Kidney epithelial cell (primary cell): ENCODE data around the gene ME1. TPM values are rescaled to one million over a fixed set of nuclear protein-coding genes. Genes with fewer than 3 reads are reported as not detected.

Experiments
- DNase-seq: peaks from one replicate; pipeline ENCODE4 v3.0.0-alpha.2; 2010; ENCODE audit warnings: low read depth
- H3K27me3 ChIP-seq: 2 replicates; pipeline ENCODE4 v1.6.0; 2011; ENCODE audit warnings: low read length; ENCODE audit not compliant: control insufficient read depth, insufficient read depth
- H3K36me3 ChIP-seq: 2 replicates; pipeline ENCODE4 v1.5.1; 2011; ENCODE audit warnings: low read length; ENCODE audit not compliant: control insufficient read depth, insufficient read depth
- H3K4me3 ChIP-seq: 2 replicates; pipeline ENCODE4 v1.5.1; 2011; ENCODE audit warnings: low read depth, mild to moderate bottlenecking, control low read depth, low read length
- total RNA-seq: library from RNA; depleted of rRNA; stranded (reverse); fragments of >200 nt; gene quantifications from 2 replicates; pipeline ENCODE4 v1.2.3, GENCODE V29; 2015
- TF ChIP-seq, protein P1 (sequence below): IDR thresholded peaks from 2 replicates; pipeline ENCODE4 v1.5.1; 2011; ENCODE audit warnings: mild to moderate bottlenecking, moderate library complexity, low read length, control low read depth, inconsistent platforms; ENCODE audit not compliant: insufficient read depth, poor library complexity, severe bottlenecking

ME1 gene
- total RNA-seq, 1 donor from 2014 or later, result 13.8 TPM

DNA sequence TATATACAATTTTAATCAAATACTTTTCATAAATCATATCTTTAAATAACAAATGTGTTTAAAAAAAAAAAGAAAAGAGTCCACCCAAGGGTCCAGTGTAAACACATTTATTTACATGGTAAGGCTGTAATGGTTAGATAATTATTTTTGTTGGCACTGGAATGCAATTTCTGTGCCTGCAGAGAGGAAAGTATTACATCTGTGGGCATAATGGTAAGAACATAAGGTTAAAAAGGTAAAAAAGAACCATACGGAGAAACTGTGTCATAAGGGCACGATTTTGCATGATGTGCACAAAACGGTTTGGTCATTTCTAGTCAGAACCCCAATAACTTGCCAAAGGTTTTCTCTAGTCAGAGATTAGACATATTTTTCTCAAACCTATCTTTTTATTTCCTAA, 183.4 kb downstream of the ME1 start:
- no peak for DNase-seq
- TF ChIP-seq, protein P1, sequence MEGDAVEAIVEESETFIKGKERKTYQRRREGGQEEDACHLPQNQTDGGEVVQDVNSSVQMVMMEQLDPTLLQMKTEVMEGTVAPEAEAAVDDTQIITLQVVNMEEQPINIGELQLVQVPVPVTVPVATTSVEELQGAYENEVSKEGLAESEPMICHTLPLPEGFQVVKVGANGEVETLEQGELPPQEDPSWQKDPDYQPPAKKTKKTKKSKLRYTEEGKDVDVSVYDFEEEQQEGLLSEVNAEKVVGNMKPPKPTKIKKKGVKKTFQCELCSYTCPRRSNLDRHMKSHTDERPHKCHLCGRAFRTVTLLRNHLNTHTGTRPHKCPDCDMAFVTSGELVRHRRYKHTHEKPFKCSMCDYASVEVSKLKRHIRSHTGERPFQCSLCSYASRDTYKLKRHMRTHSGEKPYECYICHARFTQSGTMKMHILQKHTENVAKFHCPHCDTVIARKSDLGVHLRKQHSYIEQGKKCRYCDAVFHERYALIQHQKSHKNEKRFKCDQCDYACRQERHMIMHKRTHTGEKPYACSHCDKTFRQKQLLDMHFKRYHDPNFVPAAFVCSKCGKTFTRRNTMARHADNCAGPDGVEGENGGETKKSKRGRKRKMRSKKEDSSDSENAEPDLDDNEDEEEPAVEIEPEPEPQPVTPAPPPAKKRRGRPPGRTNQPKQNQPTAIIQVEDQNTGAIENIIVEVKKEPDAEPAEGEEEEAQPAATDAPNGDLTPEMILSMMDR, result no peak
- Histone ChIP-seq H3K4me3 (no peak overlapping the region), H3K27me3 (no peaks in the 10 kb centered on the region), H3K36me3 (no peaks in the 10 kb centered on the region)

DNA sequence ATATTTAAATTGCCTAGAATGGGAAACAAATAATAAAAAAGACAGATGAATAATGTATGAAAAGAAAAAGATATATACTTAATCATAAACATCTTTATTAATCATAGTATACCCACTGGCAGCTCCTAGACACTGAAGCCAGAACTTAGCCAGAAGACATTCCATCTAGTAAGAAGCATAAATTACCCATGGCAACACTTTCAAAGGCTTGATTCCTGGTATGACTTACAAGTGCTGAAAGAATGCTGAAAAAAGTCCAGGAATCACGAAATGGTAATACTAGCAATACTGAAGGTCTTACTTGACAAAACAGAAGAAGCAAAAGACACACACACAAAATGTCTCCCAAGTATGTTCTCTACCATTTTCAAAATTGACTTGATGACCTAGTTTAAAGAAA, 199.7 kb downstream of the ME1 start:
- no peak overlapping the region for H3K4me3 ChIP-seq
- no peaks in the 10 kb centered on the region for H3K36me3 ChIP-seq
- no peaks in the 10 kb centered on the region for H3K27me3 ChIP-seq
- no peak for DNase-seq
- TF ChIP-seq, protein P1, result no peak

DNA sequence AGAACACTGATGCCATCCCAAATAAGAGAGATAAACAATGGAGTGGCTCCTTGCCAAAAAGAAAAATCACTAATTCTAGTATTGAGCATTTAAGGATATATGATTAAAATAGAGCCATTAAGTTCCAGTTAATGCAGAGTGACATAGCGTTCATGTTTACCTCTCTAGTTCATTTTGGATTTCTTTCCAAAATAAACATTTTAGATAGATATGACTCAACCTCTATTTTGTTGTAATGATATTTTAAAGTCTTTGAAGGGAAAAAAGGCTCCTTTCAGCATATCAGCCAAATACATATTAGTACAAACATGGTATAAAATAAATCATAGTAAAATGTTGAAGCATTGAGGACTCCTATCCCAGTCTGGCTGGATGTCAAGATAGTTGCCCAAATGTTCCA, 204.3 kb downstream of the ME1 start:
- Histone ChIP-seq H3K27me3 (no peaks in the 10 kb centered on the region), H3K36me3 (no peaks in the 10 kb centered on the region), H3K4me3 (no peak overlapping the region)
- TF ChIP-seq, protein P1, result no peak
- DNase-seq, result no peak

DNA sequence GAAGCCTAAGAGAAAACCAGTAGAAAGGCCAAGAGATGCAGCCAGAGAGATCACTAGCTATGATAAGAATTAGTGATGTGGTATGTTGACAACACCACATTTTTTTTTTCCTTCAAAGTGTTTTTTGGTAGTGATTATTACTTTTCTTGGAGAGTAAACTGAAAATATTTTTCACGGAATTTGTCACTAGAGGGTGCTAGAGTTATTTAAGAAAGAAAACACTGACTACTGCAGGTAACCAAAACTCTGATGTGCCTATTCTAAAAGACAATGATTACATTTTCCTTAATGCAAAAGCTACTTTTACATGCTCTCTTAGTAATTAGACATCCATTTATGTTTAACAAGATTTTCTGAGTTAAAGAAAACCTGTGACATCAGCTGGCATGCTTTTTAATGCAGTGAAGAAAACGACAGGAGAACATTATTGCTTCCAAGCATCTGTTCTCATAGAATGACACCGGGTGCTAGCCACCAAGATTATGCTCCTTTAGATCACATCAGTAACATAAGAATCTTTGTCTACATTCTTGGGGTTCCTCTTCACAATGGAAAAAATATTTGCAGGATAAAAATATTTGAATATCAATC, 208.9 kb downstream of the ME1 start:
- TF ChIP-seq, protein P1, result peak; percentile 35
- DNase-seq, result no peak
- Histone ChIP-seq H3K27me3 (no peaks in the 10 kb centered on the region), H3K36me3 (no peaks in the 10 kb centered on the region), H3K4me3 (no peak overlapping the region)

DNA sequence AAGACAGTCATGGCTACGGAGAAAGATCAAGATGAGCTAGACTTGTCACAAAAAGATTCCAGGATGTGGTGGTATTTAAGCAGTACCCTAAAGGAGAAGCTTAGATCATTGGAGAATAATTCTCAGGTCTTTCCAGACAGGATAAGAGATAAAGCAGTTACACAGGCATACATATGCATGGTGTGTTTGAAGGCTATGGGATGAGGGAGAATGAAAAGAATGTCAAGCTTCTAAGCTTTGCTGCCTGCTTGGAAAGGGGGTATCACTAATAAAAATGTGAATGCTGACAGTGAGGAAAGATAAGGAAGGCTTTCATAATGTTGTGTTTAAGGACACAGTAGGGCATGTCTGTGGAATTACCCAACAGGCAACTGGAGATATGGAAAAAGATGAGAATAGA, 209.6 kb downstream of the ME1 start:
- Histone ChIP-seq H3K36me3 (no peaks in the 10 kb centered on the region), H3K4me3 (no peak overlapping the region), H3K27me3 (no peaks in the 10 kb centered on the region)
- no peak for DNase-seq
- TF ChIP-seq, protein P1, result no peak

DNA sequence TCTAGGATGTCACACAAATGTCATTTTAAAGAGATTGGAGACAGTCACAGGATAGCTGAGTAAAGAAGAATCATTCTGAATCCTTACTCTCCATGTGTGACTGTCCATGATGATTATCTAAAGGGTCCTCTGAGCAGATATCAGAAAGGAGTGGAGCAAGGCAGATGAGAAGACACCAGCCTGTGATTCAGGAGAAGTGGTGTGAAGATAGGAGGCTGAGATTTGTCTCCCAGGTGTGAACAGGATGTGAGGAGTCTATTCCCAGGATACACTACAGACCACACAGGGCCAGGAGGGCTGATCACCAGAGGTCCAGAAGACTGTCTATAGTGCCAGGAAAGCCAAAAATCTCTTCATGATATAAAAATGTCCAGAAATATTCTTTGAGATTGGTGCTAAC, 210.7 kb downstream of the ME1 start:
- no peaks in the 10 kb centered on the region for H3K36me3 ChIP-seq
- TF ChIP-seq, protein P1, result no peak
- H3K27me3 ChIP-seq, result no peaks in the 10 kb centered on the region
- DNase-seq, result no peak
- no peak overlapping the region for H3K4me3 ChIP-seq
